Naive thymus-derived CD4-positive, alpha-beta T cell (primary cell): Measurements from ENCODE around the gene LAIR1. TPM values are rescaled to one million over a fixed set of nuclear protein-coding genes. Genes with fewer than 3 reads are reported as not detected.

Experiments used
- ATAC-seq: fragments of 150-1000 bp; cut with Tn5 transposase; 2 replicates; pipeline ENCODE4 v1.10.0; 2021; ENCODE audit warnings: mild to moderate bottlenecking, moderate library complexity
- CTCF ChIA-PET: fragments of 350-600 bp; sonication (Branson Sonifier 250); formaldehyde crosslinking; loops from one replicate; lab custom pipeline; 2021; ENCODE audit warnings: antibody characterized with exemption; lab: Charles Lee
- POLR2A ChIA-PET: fragments of 350-600 bp; sonication (Branson Sonifier 250); formaldehyde crosslinking; loops from one replicate; lab custom pipeline; 2021; ENCODE audit warnings: antibody characterized with exemption, inconsistent platforms; lab: Charles Lee
- DNase-seq, 9 donors: peaks; one replicate each; pipeline versions ENCODE4 v3.0.0 to v3.0.0-alpha.2; 2020 to 2022; ENCODE audit warnings: mixed read lengths in 1 of 9
- H3K27ac ChIP-seq: one replicate; pipeline ENCODE4 v1.7.0; 2013; ENCODE audit warnings: mild to moderate bottlenecking, low read depth, low read length, moderate library complexity
- H3K27me3 ChIP-seq, 2 donors: one replicate each; pipeline ENCODE4 v1.7.0; 2013; ENCODE audit warnings: low read length in 2 of 2, mild to moderate bottlenecking in 2 of 2, moderate library complexity in 2 of 2; ENCODE audit not compliant: control insufficient read depth in 2 of 2, insufficient read depth in 2 of 2
- H3K36me3 ChIP-seq, 3 experiments: 1 replicate in 2 of 3; 2 replicates in 1 of 3; pipeline ENCODE4 v1.7.0; 2013; ENCODE audit warnings: low read length in 3 of 3, mild to moderate bottlenecking in 3 of 3, moderate library complexity in 1 of 3; ENCODE audit not compliant: insufficient read depth in 3 of 3, control insufficient read depth in 2 of 3
- H3K4me1 ChIP-seq, 2 donors: one replicate each; pipeline ENCODE4 v1.7.0; 2013; ENCODE audit warnings: low read length in 2 of 2, mild to moderate bottlenecking in 2 of 2, moderate library complexity in 1 of 2; ENCODE audit not compliant: control insufficient read depth in 2 of 2, insufficient read depth in 2 of 2
- H3K4me3 ChIP-seq: 2 replicates; pipeline ENCODE4 v1.7.0; 2013; ENCODE audit warnings: mild to moderate bottlenecking, low read length
- H3K9me3 ChIP-seq, 3 experiments: 1 replicate in 2 of 3; 2 replicates in 1 of 3; pipeline ENCODE4 v1.7.0; 2013; ENCODE audit warnings: low read length in 3 of 3; ENCODE audit not compliant: control insufficient read depth in 2 of 3
- H3K27ac Mint-ChIP-seq, 9 donors: one replicate each; pipeline ENCODE4 v1.8.0; 2020 to 2022; ENCODE audit warnings: mixed read lengths in 9 of 9, mild to moderate bottlenecking in 8 of 9, moderate library complexity in 5 of 9, inconsistent platforms in 2 of 9
- H3K27me3 Mint-ChIP-seq, 5 donors: one replicate each; pipeline ENCODE4 v1.8.0; 2021 to 2022; ENCODE audit warnings: mixed read lengths in 5 of 5, mild to moderate bottlenecking in 1 of 5
- H3K36me3 Mint-ChIP-seq, 5 donors: one replicate each; pipeline ENCODE4 v1.8.0; 2020 to 2022; ENCODE audit warnings: mixed read lengths in 5 of 5, mild to moderate bottlenecking in 3 of 5, inconsistent platforms in 1 of 5
- H3K4me1 Mint-ChIP-seq, 7 donors: one replicate each; pipeline ENCODE4 v1.8.0; 2020 to 2022; ENCODE audit warnings: mixed read lengths in 7 of 7, mild to moderate bottlenecking in 3 of 7, inconsistent platforms in 1 of 7
- H3K4me3 Mint-ChIP-seq, 10 donors: one replicate each; pipeline ENCODE4 v1.8.0; 2020 to 2022; ENCODE audit warnings: mild to moderate bottlenecking in 10 of 10, mixed read lengths in 10 of 10, moderate library complexity in 6 of 10, inconsistent platforms in 2 of 10
- H3K9me3 Mint-ChIP-seq, 11 donors: one replicate each; pipeline ENCODE4 v1.8.0; 2020 to 2022; ENCODE audit warnings: mixed read lengths in 11 of 11, mild to moderate bottlenecking in 4 of 11, inconsistent platforms in 1 of 11, moderate library complexity in 1 of 11
- intact Hi-C, 2 donors: fragments of 100-400 bp; cut with micrococcal nuclease; formaldehyde crosslinking; loops; one replicate each; pipeline ENCODE4 v1.15.1; 2023
- polyA plus RNA-seq, 2 donors: library from polyadenylated mRNA; unstranded; fragments of 300-500 nt; fragmentation: Illumina TruSeq; gene quantifications; one replicate each; pipeline ENCODE4 v1.2.3, GENCODE V29; 2021
- total RNA-seq, 6 experiments: library from RNA in 5 of 6; stranded (reverse) in 5 of 6; gene quantifications; 1 replicate in 5 of 6; 2 replicates in 1 of 6; pipeline ENCODE4 v1.2.3 and lab custom pipeline; 2021 to 2026

Gene LAIR1
- total and polyA plus RNA-seq, 7 experiments from 2014 or later: 47.0 to 98.1 (median 82.3) TPM

GRCh38 chr19:54357381-54357780 lies 7.3 kb downstream of the LAIR1 start:
- DNase-seq (no peak), ATAC-seq (no peak)
- peaks cover 0 to 46% (median 14%) of the 10 kb centered on the region in 3 experiments for H3K36me3 ChIP-seq
- Mint-ChIP-seq H3K9me3 (no peaks in the 10 kb centered on the region), H3K27me3 (no peaks in the 10 kb centered on the region), H3K36me3 (peaks cover 4 to 25% (median 16%) of the 10 kb centered on the region in 5 donors), H3K4me3 (no peak overlapping the region), H3K27ac (peak overlapping the region in 1 of 9 donors; percentile 68), H3K4me1 (peaks cover 24 to 38% (median 29%) of the 10 kb centered on the region in 7 donors)
- intact Hi-C loops: no loop called here
- no peaks in the 10 kb centered on the region for H3K27me3 ChIP-seq
- POLR2A ChIA-PET: interaction anchor here (0.5 to 1.4 kb wide), 5 partner anchors 13 to 163 kb away, joined by 3 to 10 read pairs (median 3); partner anchors contain the start of gene LENG8
- H3K4me1 ChIP-seq: peaks cover 16 to 17% of the 10 kb centered on the region in 2 donors
- CTCF ChIA-PET: interaction anchor here (0.6 to 3.8 kb wide), 3 partner anchors 31 to 124 kb away, joined by 4 to 23 read pairs (median 12); no protein-coding TSS in a partner anchor
- no peaks in the 10 kb centered on the region for H3K9me3 ChIP-seq
- H3K27ac ChIP-seq: no peak overlapping the region
- no peak overlapping the region for H3K4me3 ChIP-seq

GRCh38 chr19:54356444-54357056 lies 8.2 kb downstream of the LAIR1 start:
- Histone ChIP-seq H3K36me3 (peaks cover 0 to 46% (median 14%) of the 10 kb centered on the region in 3 experiments), H3K4me3 (no peak overlapping the region), H3K9me3 (no peaks in the 10 kb centered on the region), H3K27ac (no peak overlapping the region), H3K4me1 (peaks cover 12% of the 10 kb centered on the region in 2 donors), H3K27me3 (no peaks in the 10 kb centered on the region)
- no peak for ATAC-seq
- no peak for DNase-seq
- POLR2A ChIA-PET: interaction anchor here (0.9 to 1.4 kb wide), 4 partner anchors 14 to 92 kb away, joined by 3 to 10 read pairs (median 6); partner anchors contain the start of gene LENG8
- Mint-ChIP-seq H3K27ac (peak overlapping the region in 6 of 9 donors; percentile 4 to 48 (median 22)), H3K4me1 (peaks cover 17 to 35% (median 26%) of the 10 kb centered on the region in 7 donors), H3K4me3 (no peak overlapping the region), H3K36me3 (peaks cover 4 to 20% (median 9%) of the 10 kb centered on the region in 5 donors), H3K9me3 (no peaks in the 10 kb centered on the region), H3K27me3 (peaks cover 0 to 3% (median 0%) of the 10 kb centered on the region in 5 donors)
- CTCF ChIA-PET: interaction anchor here (2.0 to 3.8 kb wide), 2 partner anchors 32 to 35 kb away, joined by 12 to 23 read pairs; no protein-coding TSS in a partner anchor
- intact Hi-C loops: no loop called here

- H3K4me3 ChIP-seq: no peak overlapping the region
- Mint-ChIP-seq H3K27me3 (peaks cover 0 to 8% (median 0%) of the 10 kb centered on the region in 5 donors), H3K27ac (no peak overlapping the region), H3K36me3 (peaks cover 4 to 15% (median 9%) of the 10 kb centered on the region in 5 donors), H3K4me1 (peaks cover 8 to 30% (median 22%) of the 10 kb centered on the region in 7 donors), H3K9me3 (no peaks in the 10 kb centered on the region), H3K4me3 (no peak overlapping the region)
- ChIA-PET CTCF (interaction anchor here (2.0 to 3.8 kb wide), 2 partner anchors 33 to 36 kb away, joined by 12 to 23 read pairs; no protein-coding TSS in a partner anchor), POLR2A (no interaction called here)
- peaks cover 0 to 42% (median 14%) of the 10 kb centered on the region in 3 experiments for H3K36me3 ChIP-seq
- H3K27me3 ChIP-seq: no peaks in the 10 kb centered on the region
- DNase-seq: no peak
- H3K4me1 ChIP-seq: peaks cover 3 to 5% of the 10 kb centered on the region in 2 donors
- intact Hi-C loops: loop anchor here in 1 of 2 donors (2.0 kb wide), 1 partner anchor 33 kb away; no protein-coding TSS in a partner anchor
- no peak for ATAC-seq
- H3K27ac ChIP-seq: peak overlapping the region; percentile 26
- H3K9me3 ChIP-seq: no peaks in the 10 kb centered on the region
These were observed 9.1 kb downstream of the LAIR1 start for GRCh38 chr19:54355675-54356074.

DNA sequence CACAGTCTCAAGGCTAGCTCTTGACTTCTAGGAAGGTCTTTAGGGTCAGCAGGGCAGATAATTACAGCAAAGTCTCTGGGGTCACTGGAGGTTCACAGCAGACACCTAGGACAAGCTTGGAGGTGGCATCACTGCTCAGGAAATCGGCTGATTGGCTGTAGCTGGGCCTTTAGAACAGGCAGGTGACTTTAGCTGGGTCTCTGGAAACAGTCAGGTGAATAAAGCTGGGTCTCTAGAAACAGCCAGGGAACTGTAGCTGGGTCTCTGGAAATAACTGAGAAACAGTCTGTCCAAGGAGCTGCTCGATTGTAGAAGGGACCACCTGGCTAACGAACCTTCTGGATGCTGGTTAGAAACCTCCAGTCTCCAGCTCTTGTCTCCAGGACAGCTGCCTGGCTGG lies 10.0 kb downstream of the LAIR1 start:
- Mint-ChIP-seq H3K27ac (peak overlapping the region in 2 of 9 donors; percentile 19 to 71), H3K4me3 (no peak overlapping the region), H3K27me3 (peaks cover 0 to 11% (median 0%) of the 10 kb centered on the region in 5 donors), H3K4me1 (peaks cover 5 to 25% (median 18%) of the 10 kb centered on the region in 7 donors), H3K36me3 (peaks cover 4 to 15% (median 9%) of the 10 kb centered on the region in 5 donors), H3K9me3 (no peaks in the 10 kb centered on the region)
- no peak overlapping the region for H3K4me3 ChIP-seq
- H3K9me3 ChIP-seq: no peaks in the 10 kb centered on the region
- no peaks in the 10 kb centered on the region for H3K27me3 ChIP-seq
- no peak for ATAC-seq
- no peak overlapping the region for H3K27ac ChIP-seq
- no peaks in the 10 kb centered on the region for H3K4me1 ChIP-seq
- ChIA-PET POLR2A (interaction anchor here (2.4 kb wide), 1 partner anchor 34 kb away, joined by 10 read pairs; no protein-coding TSS in a partner anchor), CTCF (interaction anchor here (0.9 to 3.8 kb wide), 4 partner anchors 11 to 36 kb away, joined by 3 to 23 read pairs (median 6); no protein-coding TSS in a partner anchor)
- H3K36me3 ChIP-seq: peaks cover 0 to 39% (median 14%) of the 10 kb centered on the region in 3 experiments
- DNase-seq: no peak
- intact Hi-C loops: loop anchor here (1.0 to 2.0 kb wide), 2 partner anchors 29 to 34 kb away; no protein-coding TSS in a partner anchor

DNA sequence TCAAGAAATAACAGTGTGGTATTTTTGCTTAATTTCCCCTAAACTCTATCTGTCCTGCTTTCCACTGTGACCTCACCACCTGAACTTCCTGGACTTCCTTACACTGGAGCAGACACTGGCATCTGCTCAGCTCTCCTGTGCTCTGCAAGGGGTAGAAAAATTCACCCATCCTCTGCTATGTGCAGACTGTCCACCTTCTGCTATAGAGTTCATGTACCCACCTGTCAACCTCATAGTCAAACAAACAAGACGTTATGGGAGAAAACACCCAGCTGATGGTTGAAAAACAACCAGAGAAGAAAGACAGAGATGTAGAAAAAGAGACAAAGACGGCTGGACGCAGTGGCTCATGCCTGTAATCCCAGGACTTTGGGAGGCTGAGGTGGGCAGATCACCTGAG lies 12.2 kb downstream of the LAIR1 start:
- no peaks in the 10 kb centered on the region for H3K27me3 ChIP-seq
- peaks cover 4 to 15% (median 9%) of the 10 kb centered on the region in 5 donors for H3K36me3 Mint-ChIP-seq
- peak overlapping the region; percentile 24 for H3K27ac ChIP-seq
- ATAC-seq: no peak
- H3K9me3 Mint-ChIP-seq: no peaks in the 10 kb centered on the region
- CTCF ChIA-PET: interaction anchor here (1.1 to 1.5 kb wide), 2 partner anchors 28 to 39 kb away, joined by 4 to 6 read pairs; no protein-coding TSS in a partner anchor
- peaks cover 0 to 23% (median 0%) of the 10 kb centered on the region in 5 donors for H3K27me3 Mint-ChIP-seq
- no peak for DNase-seq
- peaks cover 0 to 38% (median 14%) of the 10 kb centered on the region in 3 experiments for H3K36me3 ChIP-seq
- peak overlapping the region in 7 of 9 donors; percentile 15 to 87 (median 74) for H3K27ac Mint-ChIP-seq
- intact Hi-C loops: no loop called here
- POLR2A ChIA-PET: interaction anchor here (2.4 kb wide), 1 partner anchor 36 kb away, joined by 10 read pairs; no protein-coding TSS in a partner anchor
- H3K4me1 Mint-ChIP-seq: peaks cover 3 to 24% (median 17%) of the 10 kb centered on the region in 7 donors
- H3K4me1 ChIP-seq: no peaks in the 10 kb centered on the region
- no peak overlapping the region for H3K4me3 ChIP-seq
- H3K9me3 ChIP-seq: no peaks in the 10 kb centered on the region
- no peak overlapping the region for H3K4me3 Mint-ChIP-seq

DNA sequence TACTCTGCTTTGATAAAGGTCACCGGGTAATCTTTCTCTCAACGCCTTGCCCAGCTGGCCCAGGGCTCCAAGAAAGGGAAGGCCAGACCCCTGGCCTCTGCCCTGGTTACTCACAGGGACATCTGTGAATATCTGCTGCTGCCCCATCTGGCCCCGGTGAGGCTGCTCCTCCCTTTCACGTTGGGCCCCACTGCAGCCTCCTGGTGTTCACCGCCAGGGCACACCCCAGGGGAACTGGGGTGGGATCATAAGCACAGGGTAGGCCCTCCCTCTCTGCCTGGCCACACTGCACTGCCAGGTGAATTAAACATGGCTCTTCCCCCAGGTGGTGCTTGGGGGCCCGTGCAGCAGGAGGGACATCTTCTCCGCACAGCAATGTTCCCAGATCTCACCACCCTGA lies 12.7 kb downstream of the LAIR1 start:
- ATAC-seq: no peak
- POLR2A ChIA-PET: no interaction called here

More for the DNA sequence above, 12.7 kb downstream of the LAIR1 start:
- Mint-ChIP-seq H3K36me3 (peaks cover 4 to 15% (median 9%) of the 10 kb centered on the region in 5 donors), H3K27me3 (peaks cover 0 to 28% (median 0%) of the 10 kb centered on the region in 5 donors), H3K9me3 (no peaks in the 10 kb centered on the region), H3K4me3 (no peak overlapping the region), H3K4me1 (peaks cover 3 to 24% (median 18%) of the 10 kb centered on the region in 7 donors), H3K27ac (peak overlapping the region in 8 of 9 donors; percentile 44 to 87 (median 70))
- CTCF ChIA-PET: no interaction called here
- Histone ChIP-seq H3K9me3 (no peaks in the 10 kb centered on the region), H3K4me3 (no peak overlapping the region), H3K27ac (peak overlapping the region; percentile 24), H3K27me3 (no peaks in the 10 kb centered on the region), H3K36me3 (peaks cover 0 to 33% (median 11%) of the 10 kb centered on the region in 3 experiments), H3K4me1 (no peaks in the 10 kb centered on the region)
- no peak for DNase-seq
- intact Hi-C loops: no loop called here
